B cell (primary cell): ENCODE measurements around the gene CACNA1H. TPM values are rescaled to one million over a fixed set of nuclear protein-coding genes. Genes with fewer than 3 reads are reported as not detected.
"Not testable (repeated sequence)": the region's sequence is repeated elsewhere in the genome, so short reads cannot be mapped to it uniquely, and the experiment has no call there.

Source experiments
- ATAC-seq: fragments of 200-7000 bp; cut with Tn5 transposase; one replicate; pipeline ENCODE4 v1.10.0; 2021; ENCODE audit warnings: low read depth, mild to moderate bottlenecking, moderate number of reproducible peaks, moderate library complexity
- CTCF ChIA-PET: fragments of 350-600 bp; sonication (Branson Sonifier 250); formaldehyde crosslinking; loops from one replicate; lab custom pipeline; 2021; ENCODE audit warnings: antibody characterized with exemption, inconsistent platforms; lab: Charles Lee
- POLR2A ChIA-PET: fragments of 350-600 bp; sonication (Branson Sonifier 250); formaldehyde crosslinking; loops from one replicate; lab custom pipeline; 2021; ENCODE audit warnings: antibody characterized with exemption; lab: Charles Lee
- DNase-seq: peaks from one replicate; pipeline ENCODE4 v3.0.0; 2013
- H2AFZ ChIP-seq: 2 replicates; pipeline ENCODE4 v1.6.1; 2012; ENCODE audit warnings: mild to moderate bottlenecking, low read depth, low read length; ENCODE audit not compliant: insufficient read depth, poor library complexity, severe bottlenecking
- H3K27ac ChIP-seq, 2 donors: 1 replicate in 1 of 2; 2 replicates in 1 of 2; pipeline ENCODE4 v1.5.1; 2012 to 2013; ENCODE audit warnings: low read length in 2 of 2, mild to moderate bottlenecking in 2 of 2, moderate library complexity in 1 of 2
- H3K27me3 ChIP-seq, 4 experiments: fragments of 200-600 bp in 1 of 4; sonication (generic) in 1 of 4; replicated peaks in 1 of 4; 1 replicate in 2 of 4; 2 replicates in 2 of 4; pipeline versions ENCODE4 v1.6.1 to v1.7.0; 2013 to 2016; ENCODE audit warnings: low read length in 3 of 4, mild to moderate bottlenecking in 2 of 4, mixed read lengths in 1 of 4, moderate library complexity in 1 of 4; ENCODE audit not compliant: insufficient read depth in 4 of 4, control insufficient read depth in 3 of 4; ENCODE audit errors: control extremely low read depth in 1 of 4
- H3K36me3 ChIP-seq, 2 experiments: replicated peaks in 1 of 2; 1 replicate in 1 of 2; 2 replicates in 1 of 2; pipeline versions ENCODE4 v1.6.1 to v1.7.1; 2013; ENCODE audit warnings: low read length in 1 of 2; ENCODE audit not compliant: insufficient read depth in 2 of 2, control insufficient read depth in 1 of 2; ENCODE audit errors: control extremely low read depth in 1 of 2, extremely low read depth in 1 of 2
- H3K4me1 ChIP-seq, 2 donors: fragments of 200-600 bp in 1 of 2; sonication (generic) in 1 of 2; 1 replicate in 1 of 2; 2 replicates in 1 of 2; pipeline versions ENCODE4 v1.5.1 to v1.6.1; 2013 to 2017; ENCODE audit warnings: low read length in 2 of 2; ENCODE audit not compliant: control insufficient read depth in 2 of 2, insufficient read depth in 2 of 2
- H3K4me2 ChIP-seq: replicated peaks from 2 replicates; pipeline ENCODE3; 2012; ENCODE audit warnings: mild to moderate bottlenecking, low read depth, low read length; ENCODE audit not compliant: poor library complexity, severe bottlenecking
- H3K4me3 ChIP-seq, 5 experiments: fragments of 200-600 bp in 1 of 5; sonication (generic) in 1 of 5; 1 replicate in 3 of 5; 2 replicates in 2 of 5; pipeline versions ENCODE4 v1.5.1 to v1.7.0; 2011 to 2016; ENCODE audit warnings: low read length in 4 of 5, mild to moderate bottlenecking in 4 of 5, low read depth in 2 of 5, control low read depth in 1 of 5, moderate library complexity in 1 of 5; ENCODE audit not compliant: insufficient read depth in 1 of 5; ENCODE audit errors: control extremely low read depth in 1 of 5, extremely low read depth in 1 of 5
- H3K79me2 ChIP-seq: fragments of 200-600 bp; sonication (generic); one replicate; pipeline ENCODE4 v1.6.0; 2016; ENCODE audit warnings: low read length; ENCODE audit not compliant: control insufficient read depth, insufficient read depth
- H3K9ac ChIP-seq: fragments of 200-600 bp; sonication (generic); 2 replicates; pipeline ENCODE4 v1.6.1; 2017; ENCODE audit warnings: mild to moderate bottlenecking, low read length, moderate library complexity
- H3K9me3 ChIP-seq, 3 donors: one replicate each; pipeline versions ENCODE4 v1.6.1 to v1.7.1; 2013; ENCODE audit warnings: low read length in 2 of 3; ENCODE audit not compliant: control insufficient read depth in 2 of 3, insufficient read depth in 1 of 3; ENCODE audit errors: control extremely low read depth in 1 of 3
- H4K20me1 ChIP-seq: 2 replicates; pipeline ENCODE4 v1.6.0; 2012; ENCODE audit warnings: mild to moderate bottlenecking, low read length; ENCODE audit not compliant: insufficient read depth, control insufficient read depth, poor library complexity, severe bottlenecking
- H3K27ac Mint-ChIP-seq: one replicate; pipeline ENCODE4 v1.8.0; 2021; ENCODE audit warnings: mixed read lengths
- H3K27me3 Mint-ChIP-seq: one replicate; pipeline ENCODE4 v1.8.0; 2021; ENCODE audit warnings: mixed read lengths
- H3K4me1 Mint-ChIP-seq: one replicate; pipeline ENCODE4 v1.8.0; 2021; ENCODE audit warnings: mixed read lengths
- H3K4me3 Mint-ChIP-seq: one replicate; pipeline ENCODE4 v1.8.0; 2021; ENCODE audit warnings: mixed read lengths
- H3K9me3 Mint-ChIP-seq: one replicate; pipeline ENCODE4 v1.8.0; 2022; ENCODE audit warnings: mixed read lengths; ENCODE audit not compliant: insufficient read depth
- EZH2 ChIP-seq: IDR thresholded peaks from 2 replicates; pipeline ENCODE4 v1.6.1; 2012; ENCODE audit warnings: borderline replicate concordance, low read depth, mild to moderate bottlenecking, moderate library complexity, low read length; ENCODE audit not compliant: insufficient read depth, poor library complexity, severe bottlenecking
- WGBS: methylation state at CpG from one replicate; pipeline ENCODE4 v1.1.5; 2013; ENCODE audit warnings: missing lambda C conversion rate; ENCODE audit not compliant: insufficient coverage; 5-methylcytosine and 5-hydroxymethylcytosine counted together
- intact Hi-C: fragments of 100-400 bp; cut with micrococcal nuclease; formaldehyde crosslinking; loops from one replicate; pipeline ENCODE4 v1.10.0; 2022
- polyA plus RNA-seq: library from polyadenylated mRNA; depleted of rRNA; stranded (reverse); fragments of >200 nt; gene quantifications from 2 replicates; pipeline ENCODE4 v1.2.3, GENCODE V29; 2012
- total RNA-seq, 2 donors: library from RNA; stranded (reverse); fragments of 120-200 nt in 1 of 2; gene quantifications; 1 replicate in 1 of 2; 2 replicates in 1 of 2; pipeline versions ENCODE4 v1.2.3 to v1.2.4, GENCODE V29; 2013 to 2022
- TF ChIP-seq, protein P1 (sequence below): fragments of 200-600 bp; IDR thresholded peaks from one replicate; pipeline ENCODE4 v1.8.0; 2022; ENCODE audit warnings: antibody characterized with exemption, mild to moderate bottlenecking

The CACNA1H gene
- total and polyA plus RNA-seq, 2 donors (not counting 1 experiment from before 2014, with no cell fraction given) = 0.05 to 0.10 TPM

DNA sequence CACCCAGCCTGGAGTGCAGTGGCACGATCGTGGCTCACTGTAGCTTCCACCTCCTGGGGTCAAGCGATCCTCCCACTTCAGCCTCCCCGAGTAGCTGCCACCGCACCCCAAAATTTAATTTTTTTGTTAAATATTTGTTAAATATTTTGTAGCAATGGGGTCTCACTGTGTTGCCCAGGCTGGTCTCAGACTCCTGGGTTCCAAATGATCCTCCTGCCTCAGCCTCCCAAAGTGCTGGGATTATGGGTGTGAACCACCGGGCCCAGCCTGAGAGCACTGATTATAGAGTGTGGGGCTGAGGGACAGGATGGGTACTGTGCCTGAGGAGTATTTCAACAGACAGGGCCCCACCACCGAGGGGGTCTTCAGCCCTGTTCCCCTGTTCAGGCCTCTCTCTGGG lies 36.5 kb downstream of the CACNA1H start:
- no peak for DNase-seq
- Histone ChIP-seq H3K27ac (no peak overlapping the region), H3K79me2 (no peaks in the 10 kb centered on the region), H3K36me3 (no peaks in the 10 kb centered on the region), H3K27me3 (no peaks in the 10 kb centered on the region), H3K9ac (no peak overlapping the region), H3K4me3 (no peak overlapping the region), H3K4me1 (no peaks in the 10 kb centered on the region), H3K4me2 (no peak overlapping the region), H3K9me3 (peaks cover 0 to 11% (median 0%) of the 10 kb centered on the region in 3 donors), H2AFZ (no peak overlapping the region), H4K20me1 (no peaks in the 10 kb centered on the region)
- Mint-ChIP-seq H3K4me3 (no peak overlapping the region), H3K27ac (no peak overlapping the region), H3K9me3 (no peaks in the 10 kb centered on the region), H3K4me1 (no peaks in the 10 kb centered on the region), H3K27me3 (peaks cover 4% of the 10 kb centered on the region)
- POLR2A ChIA-PET = no interaction called here
- intact Hi-C loops = no loop called here
- TF ChIP-seq, protein P1, sequence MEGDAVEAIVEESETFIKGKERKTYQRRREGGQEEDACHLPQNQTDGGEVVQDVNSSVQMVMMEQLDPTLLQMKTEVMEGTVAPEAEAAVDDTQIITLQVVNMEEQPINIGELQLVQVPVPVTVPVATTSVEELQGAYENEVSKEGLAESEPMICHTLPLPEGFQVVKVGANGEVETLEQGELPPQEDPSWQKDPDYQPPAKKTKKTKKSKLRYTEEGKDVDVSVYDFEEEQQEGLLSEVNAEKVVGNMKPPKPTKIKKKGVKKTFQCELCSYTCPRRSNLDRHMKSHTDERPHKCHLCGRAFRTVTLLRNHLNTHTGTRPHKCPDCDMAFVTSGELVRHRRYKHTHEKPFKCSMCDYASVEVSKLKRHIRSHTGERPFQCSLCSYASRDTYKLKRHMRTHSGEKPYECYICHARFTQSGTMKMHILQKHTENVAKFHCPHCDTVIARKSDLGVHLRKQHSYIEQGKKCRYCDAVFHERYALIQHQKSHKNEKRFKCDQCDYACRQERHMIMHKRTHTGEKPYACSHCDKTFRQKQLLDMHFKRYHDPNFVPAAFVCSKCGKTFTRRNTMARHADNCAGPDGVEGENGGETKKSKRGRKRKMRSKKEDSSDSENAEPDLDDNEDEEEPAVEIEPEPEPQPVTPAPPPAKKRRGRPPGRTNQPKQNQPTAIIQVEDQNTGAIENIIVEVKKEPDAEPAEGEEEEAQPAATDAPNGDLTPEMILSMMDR = no peak
- no peak for TF ChIP-seq EZH2
- no peak for ATAC-seq
- 79% methylated on average over 2 of the region's 7 CpGs for WGBS
- CTCF ChIA-PET = no interaction called here

DNA sequence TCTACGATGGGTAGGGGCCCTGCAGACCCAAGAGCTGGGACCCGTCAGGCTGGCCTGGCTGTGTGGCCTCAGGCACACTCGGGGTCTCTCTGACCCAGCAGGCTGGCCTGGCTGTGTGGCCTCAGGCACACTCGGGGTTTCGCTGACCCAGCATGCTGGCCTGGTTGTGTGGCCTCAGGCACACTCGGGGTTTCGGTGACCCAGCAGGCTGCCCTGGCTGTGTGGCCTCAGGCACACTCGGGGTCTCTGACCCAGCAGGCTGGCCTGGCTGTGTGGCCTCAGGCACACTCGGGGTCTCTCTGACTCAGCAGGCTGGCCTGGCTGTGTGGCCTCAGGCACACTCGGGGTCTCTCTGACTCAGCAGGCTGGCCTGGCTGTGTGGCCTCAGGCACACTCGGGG lies 37.9 kb downstream of the CACNA1H start:
- H3K4me1 Mint-ChIP-seq, ATAC-seq, H3K27me3 Mint-ChIP-seq, H2AFZ ChIP-seq, H3K4me3 ChIP-seq, H3K9me3 ChIP-seq, H3K27ac ChIP-seq, H3K36me3 ChIP-seq, DNase-seq, POLR2A ChIA-PET, H3K4me1 ChIP-seq, intact Hi-C loops, H3K27me3 ChIP-seq, H3K27ac Mint-ChIP-seq, H4K20me1 ChIP-seq, H3K9me3 Mint-ChIP-seq, H3K4me3 Mint-ChIP-seq, H3K9ac ChIP-seq, CTCF ChIA-PET, H3K4me2 ChIP-seq, H3K79me2 ChIP-seq: not testable (repeated sequence)
- 91% methylated on average over 11 of the region's 11 CpGs for WGBS
